VCaP (cell line): Measurements from ENCODE around the gene HIRIP3.
A peak's percentile ranks its signal among the peaks of the same experiment; 100 is the strongest.
"Not testable (repeated sequence)": the region's sequence is repeated elsewhere in the genome, so short reads cannot be mapped to it uniquely, and the experiment has no call there.

Experiments used
- H3K27ac ChIP-seq: fragments of 450-650 bp; 2 replicates; pipeline ENCODE4 v1.5.1; 2017
- CTCF ChIP-seq: fragments of 450-650 bp; conservative IDR thresholded peaks from 2 replicates; pipeline ENCODE4 v1.5.1; 2017; ENCODE audit warnings: mild to moderate bottlenecking, moderate library complexity

The HIRIP3 gene

DNA sequence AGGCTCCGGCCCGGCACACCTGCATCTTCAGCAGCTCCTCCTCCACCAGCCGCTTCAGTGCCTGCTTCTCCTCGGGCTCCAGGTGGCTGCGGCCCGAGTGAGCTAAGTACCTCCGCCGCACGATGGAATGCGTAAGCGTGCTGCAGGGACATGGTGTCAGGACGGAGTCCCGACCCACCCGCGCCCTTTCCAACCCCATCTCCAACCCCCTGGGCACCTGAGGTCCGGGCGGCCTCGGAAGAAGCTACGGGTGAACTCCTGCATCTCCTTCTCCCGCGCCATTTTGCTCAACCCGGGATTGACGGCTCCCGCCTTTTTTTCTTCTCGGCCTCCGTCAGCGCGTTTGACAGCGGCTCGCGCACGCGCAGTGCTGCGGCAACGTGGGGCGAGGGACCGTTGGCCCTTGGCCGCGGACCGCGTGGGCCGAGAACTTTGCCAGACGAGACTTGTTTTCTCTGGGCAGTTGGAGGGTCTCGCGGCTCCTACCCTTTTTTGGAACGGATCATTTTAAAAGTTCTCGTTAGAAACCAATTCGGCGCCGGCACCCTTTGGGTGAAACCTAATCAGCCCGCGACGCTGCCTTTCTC lies at the start of gene HIRIP3:
HIRIP3 (minus strand) TSS at position 294 of the 587 bp plus-strand sequence; CDS start at position 282, 12 bp downstream.
- no peak for TF ChIP-seq CTCF
- H3K27ac ChIP-seq: peak within 1 kb of the TSS; percentile 90

DNA sequence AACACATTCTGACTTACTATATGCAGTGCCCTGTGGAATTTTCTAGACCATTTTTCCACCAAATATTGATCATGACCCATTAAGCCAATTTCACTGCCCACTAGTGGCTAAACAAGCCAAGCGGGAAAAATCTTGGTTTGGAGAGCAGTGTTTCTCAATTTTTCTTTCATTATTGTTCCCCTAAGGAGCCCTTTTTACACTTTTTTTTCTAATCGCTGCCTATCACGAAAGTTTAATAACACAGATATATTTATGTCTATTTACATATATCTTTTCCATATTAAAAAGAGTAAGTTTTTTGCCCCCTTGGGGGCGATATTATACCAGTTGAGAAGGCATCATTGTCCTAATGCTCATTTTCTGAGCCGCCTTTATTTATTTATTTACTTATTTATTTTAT lies 46.4 kb upstream of the HIRIP3 start:
- no peak overlapping the region for H3K27ac ChIP-seq
- TF ChIP-seq CTCF: peak; percentile 52

- not testable (repeated sequence) for H3K27ac ChIP-seq
Observed at GRCh38 chr16:30040690-30041089, 45.3 kb upstream of the HIRIP3 start.

GRCh38 chr16:30040221-30040620 lies 44.8 kb upstream of the HIRIP3 start:
- no peak for TF ChIP-seq CTCF
- H3K27ac ChIP-seq: no peak overlapping the region

DNA sequence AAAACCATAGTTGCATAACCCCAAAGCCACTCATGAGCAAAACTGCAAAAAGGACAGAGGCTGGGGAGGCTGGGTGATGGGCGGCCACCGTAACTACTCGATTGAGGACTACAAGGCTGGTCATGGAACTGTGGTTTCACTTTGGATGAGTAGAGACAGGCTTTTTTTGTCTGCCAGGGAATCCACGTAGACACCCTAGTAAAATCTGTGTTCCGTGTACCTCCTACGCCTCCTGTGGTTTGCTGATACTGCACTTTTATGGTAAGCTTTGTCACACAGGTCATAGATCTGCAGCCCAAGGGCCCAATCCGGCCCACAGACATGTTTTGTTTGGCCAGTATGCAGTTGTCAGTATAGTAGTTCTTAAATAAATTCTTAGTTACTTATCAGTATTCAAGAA lies 37.9 kb upstream of the HIRIP3 start:
- no peak for TF ChIP-seq CTCF
- H3K27ac ChIP-seq: no peak overlapping the region

- H3K27ac ChIP-seq: no peak overlapping the region
- TF ChIP-seq CTCF: peak; percentile 79
Observed at GRCh38 chr16:30032083-30032819, 36.8 kb upstream of the HIRIP3 start.

- peak overlapping the region; percentile 62; the same call in 1 of the 2 replicates for H3K27ac ChIP-seq
- no peak for TF ChIP-seq CTCF
Observed at GRCh38 chr16:30031477-30031918, 36.1 kb upstream of the HIRIP3 start.

- peak within 1 kb of the TSS; percentile 62; the same call in 1 of the 2 replicates for H3K27ac ChIP-seq
- no peak for TF ChIP-seq CTCF
Observed at GRCh38 chr16:30030841-30031413, 35.5 kb upstream of the HIRIP3 start, which contains the start of gene TLCD3B. Gene TLCD3B, minus strand, starts transcription at chr16:30031271. Its CDS starts 744 bp downstream, at chr16:30030527.
